Progenitor cell of endocrine pancreas (in vitro differentiated cells): Measurements from ENCODE around the gene CHN2. TPM values are rescaled to one million over a fixed set of nuclear protein-coding genes. Genes with fewer than 3 reads are reported as not detected.

Experiments
- DNase-seq: peaks from one replicate; pipeline ENCODE4 v3.0.0; 2021; ENCODE audit warnings: low spot score; ENCODE audit not compliant: unreplicated experiment
- H3K27ac Mint-ChIP-seq: 2 replicates; pipeline ENCODE4 v1.8.0; 2021; ENCODE audit warnings: mild to moderate bottlenecking, moderate library complexity, mixed read lengths
- H3K27me3 Mint-ChIP-seq: 2 replicates; pipeline ENCODE4 v1.8.0; 2021; ENCODE audit warnings: mixed read lengths
- H3K36me3 Mint-ChIP-seq: 2 replicates; pipeline ENCODE4 v1.8.0; 2022; ENCODE audit warnings: mixed read lengths; ENCODE audit not compliant: insufficient read depth
- H3K4me1 Mint-ChIP-seq: 2 replicates; pipeline ENCODE4 v1.8.0; 2021; ENCODE audit warnings: low read depth, mixed read lengths
- H3K4me3 Mint-ChIP-seq: 2 replicates; pipeline ENCODE4 v1.8.0; 2021; ENCODE audit warnings: low read depth, mild to moderate bottlenecking, moderate library complexity, mixed read lengths
- H3K9me3 Mint-ChIP-seq: 2 replicates; pipeline ENCODE4 v1.8.0; 2021; ENCODE audit warnings: low read depth, mixed read lengths
- total RNA-seq: library from RNA; stranded (reverse); gene quantifications from 2 replicates; pipeline ENCODE4 v1.2.1, GENCODE V29; 2021
- TF ChIP-seq, protein P1 (sequence below): fragments of 200-600 bp; sonication (generic); IDR thresholded peaks from one replicate; pipeline ENCODE4 v1.5.0; 2021; ENCODE audit warnings: antibody characterized with exemption, mild to moderate bottlenecking; ENCODE audit not compliant: unreplicated experiment

CHN2 gene
- total RNA-seq, 1 donor from 2014 or later = 22.0 TPM

GRCh38 chr7:29239638-29240037 lies 45.1 kb downstream of the CHN2 start:
- DNase-seq = no peak
- H3K4me3 Mint-ChIP-seq = no peak overlapping the region
- no peaks in the 10 kb centered on the region for H3K9me3 Mint-ChIP-seq
- H3K27me3 Mint-ChIP-seq = no peaks in the 10 kb centered on the region
- H3K4me1 Mint-ChIP-seq = peaks cover 6% of the 10 kb centered on the region
- no peak overlapping the region for H3K27ac Mint-ChIP-seq
- peaks cover 4% of the 10 kb centered on the region for H3K36me3 Mint-ChIP-seq
- TF ChIP-seq, protein P1, sequence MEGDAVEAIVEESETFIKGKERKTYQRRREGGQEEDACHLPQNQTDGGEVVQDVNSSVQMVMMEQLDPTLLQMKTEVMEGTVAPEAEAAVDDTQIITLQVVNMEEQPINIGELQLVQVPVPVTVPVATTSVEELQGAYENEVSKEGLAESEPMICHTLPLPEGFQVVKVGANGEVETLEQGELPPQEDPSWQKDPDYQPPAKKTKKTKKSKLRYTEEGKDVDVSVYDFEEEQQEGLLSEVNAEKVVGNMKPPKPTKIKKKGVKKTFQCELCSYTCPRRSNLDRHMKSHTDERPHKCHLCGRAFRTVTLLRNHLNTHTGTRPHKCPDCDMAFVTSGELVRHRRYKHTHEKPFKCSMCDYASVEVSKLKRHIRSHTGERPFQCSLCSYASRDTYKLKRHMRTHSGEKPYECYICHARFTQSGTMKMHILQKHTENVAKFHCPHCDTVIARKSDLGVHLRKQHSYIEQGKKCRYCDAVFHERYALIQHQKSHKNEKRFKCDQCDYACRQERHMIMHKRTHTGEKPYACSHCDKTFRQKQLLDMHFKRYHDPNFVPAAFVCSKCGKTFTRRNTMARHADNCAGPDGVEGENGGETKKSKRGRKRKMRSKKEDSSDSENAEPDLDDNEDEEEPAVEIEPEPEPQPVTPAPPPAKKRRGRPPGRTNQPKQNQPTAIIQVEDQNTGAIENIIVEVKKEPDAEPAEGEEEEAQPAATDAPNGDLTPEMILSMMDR = peak; percentile 24

DNA sequence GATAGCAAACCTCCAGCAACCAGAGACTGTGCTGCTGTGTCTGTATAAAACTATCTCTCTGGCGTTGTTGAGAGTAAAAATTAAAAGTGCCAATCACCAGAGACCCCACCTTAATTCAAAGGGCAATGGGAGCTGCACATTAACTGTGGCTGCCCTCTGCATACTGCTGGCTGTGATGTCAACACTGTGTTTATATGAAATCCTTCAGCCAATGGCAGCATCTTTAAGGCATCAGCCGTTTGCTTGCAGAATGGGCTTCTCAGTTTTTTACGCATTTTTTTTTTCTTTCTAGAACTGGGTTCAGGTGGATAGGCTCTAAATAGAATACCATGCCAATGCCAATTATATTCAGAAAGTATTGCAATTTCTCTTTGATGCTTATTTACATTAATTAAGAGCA lies 47.7 kb downstream of the CHN2 start:
- Mint-ChIP-seq H3K27me3 (no peaks in the 10 kb centered on the region), H3K27ac (no peak overlapping the region), H3K4me1 (peaks cover 16% of the 10 kb centered on the region), H3K36me3 (peaks cover 3% of the 10 kb centered on the region), H3K9me3 (no peaks in the 10 kb centered on the region), H3K4me3 (no peak overlapping the region)
- TF ChIP-seq, protein P1 = no peak
- DNase-seq = no peak

DNA sequence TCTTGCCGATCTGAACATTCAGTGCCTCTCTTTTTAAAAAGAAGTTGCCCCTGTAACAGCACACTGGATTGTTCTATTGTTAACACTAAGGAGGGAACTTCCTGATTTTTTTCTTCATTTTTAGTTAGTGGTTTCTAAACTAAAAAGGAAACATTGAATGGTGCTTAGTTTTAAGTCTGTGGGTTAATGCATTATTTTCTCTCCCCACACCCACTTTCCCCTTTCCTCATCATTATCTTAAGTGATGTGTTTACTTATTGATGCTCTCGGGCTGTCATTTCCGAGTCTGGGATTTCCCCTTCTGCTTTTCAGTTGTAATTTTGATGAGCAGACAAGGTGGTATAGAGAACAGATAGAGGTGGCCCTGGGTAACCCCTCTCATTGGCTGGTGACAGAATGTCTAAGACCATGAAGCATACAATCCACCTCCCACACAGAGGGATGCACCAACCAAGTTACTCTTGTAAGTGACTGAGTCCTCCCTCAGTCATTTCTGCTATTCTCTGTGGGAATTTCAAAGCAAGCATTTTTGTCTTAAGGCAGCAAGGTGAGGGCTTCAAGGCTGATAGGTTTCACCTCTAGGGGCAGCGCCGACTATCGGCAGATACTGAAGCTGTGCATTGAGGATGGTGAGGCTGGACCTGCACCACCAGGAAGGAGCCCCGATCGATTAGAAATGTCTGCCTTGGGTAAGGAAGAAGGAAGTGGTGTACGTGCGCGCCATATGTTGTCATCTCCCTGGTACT lies 49.5 kb downstream of the CHN2 start:
- TF ChIP-seq, protein P1 = peak; percentile 18
- no peak for DNase-seq
- Mint-ChIP-seq H3K36me3 (peaks cover 3% of the 10 kb centered on the region), H3K4me3 (no peak overlapping the region), H3K27ac (no peak overlapping the region), H3K27me3 (no peaks in the 10 kb centered on the region), H3K4me1 (peaks cover 23% of the 10 kb centered on the region), H3K9me3 (no peaks in the 10 kb centered on the region)

GRCh38 chr7:29247224-29247962 lies 52.8 kb downstream of the CHN2 start:
- Mint-ChIP-seq H3K4me3 (no peak overlapping the region), H3K4me1 (peaks cover 23% of the 10 kb centered on the region), H3K27ac (no peak overlapping the region), H3K27me3 (no peaks in the 10 kb centered on the region), H3K9me3 (no peaks in the 10 kb centered on the region), H3K36me3 (peaks cover 2% of the 10 kb centered on the region)
- no peak for DNase-seq
- TF ChIP-seq, protein P1 = no peak

- Mint-ChIP-seq H3K4me1 (peaks cover 23% of the 10 kb centered on the region), H3K27ac (no peak overlapping the region), H3K27me3 (no peaks in the 10 kb centered on the region), H3K36me3 (peaks cover 2% of the 10 kb centered on the region), H3K9me3 (no peaks in the 10 kb centered on the region), H3K4me3 (no peak overlapping the region)
- no peak for DNase-seq
- TF ChIP-seq, protein P1 = no peak
These were observed 53.3 kb downstream of the CHN2 start for GRCh38 chr7:29247963-29248236.
